Right lobe of liver (tissue), 4 donors: Measurements from ENCODE around the gene NNT.

Experiments
- POLR2A ChIP-seq: fragments of 450-650 bp; IDR thresholded peaks from one replicate; pipeline ENCODE4 v1.6.1; 2017; ENCODE audit warnings: antibody characterized with exemption, mild to moderate bottlenecking
- TF ChIP-seq, protein P1 (sequence below), 4 donors: fragments of 200-600 bp in 3 of 4; fragments of 450-650 bp in 1 of 4; IDR thresholded peaks; one replicate each; pipeline versions ENCODE4 v1.5.1 to v1.8.0; 2016 to 2022; ENCODE audit warnings: antibody characterized with exemption in 4 of 4, mild to moderate bottlenecking in 2 of 4
- donor health status: DM: no; HTN: no; CAD: no.
- donor health status: DM: no; HTN: no; CAD: no.
- donor health status: DM: no; HTN: yes; CAD: no.

DNA sequence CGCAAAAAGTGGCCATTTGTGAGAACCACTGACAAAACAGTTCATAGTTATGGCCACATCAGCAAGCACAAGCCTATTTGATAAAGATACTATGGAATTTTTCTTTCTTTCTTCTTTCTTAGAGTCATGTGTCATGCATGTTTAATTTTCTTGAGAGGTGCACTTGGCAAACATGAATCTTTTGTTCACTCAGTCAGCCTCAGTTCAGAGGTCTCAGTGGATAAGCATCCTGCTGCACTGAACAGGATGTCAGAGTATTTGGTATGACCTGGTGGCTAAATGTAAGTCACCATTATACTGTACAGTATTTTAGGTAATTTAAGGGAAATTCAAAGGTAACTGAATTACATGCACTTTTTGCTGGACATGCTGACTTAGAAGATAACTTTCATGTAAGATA is 5.4 kb downstream of the NNT start:
- TF ChIP-seq, protein P1, sequence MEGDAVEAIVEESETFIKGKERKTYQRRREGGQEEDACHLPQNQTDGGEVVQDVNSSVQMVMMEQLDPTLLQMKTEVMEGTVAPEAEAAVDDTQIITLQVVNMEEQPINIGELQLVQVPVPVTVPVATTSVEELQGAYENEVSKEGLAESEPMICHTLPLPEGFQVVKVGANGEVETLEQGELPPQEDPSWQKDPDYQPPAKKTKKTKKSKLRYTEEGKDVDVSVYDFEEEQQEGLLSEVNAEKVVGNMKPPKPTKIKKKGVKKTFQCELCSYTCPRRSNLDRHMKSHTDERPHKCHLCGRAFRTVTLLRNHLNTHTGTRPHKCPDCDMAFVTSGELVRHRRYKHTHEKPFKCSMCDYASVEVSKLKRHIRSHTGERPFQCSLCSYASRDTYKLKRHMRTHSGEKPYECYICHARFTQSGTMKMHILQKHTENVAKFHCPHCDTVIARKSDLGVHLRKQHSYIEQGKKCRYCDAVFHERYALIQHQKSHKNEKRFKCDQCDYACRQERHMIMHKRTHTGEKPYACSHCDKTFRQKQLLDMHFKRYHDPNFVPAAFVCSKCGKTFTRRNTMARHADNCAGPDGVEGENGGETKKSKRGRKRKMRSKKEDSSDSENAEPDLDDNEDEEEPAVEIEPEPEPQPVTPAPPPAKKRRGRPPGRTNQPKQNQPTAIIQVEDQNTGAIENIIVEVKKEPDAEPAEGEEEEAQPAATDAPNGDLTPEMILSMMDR (IDR thresholded peaks at IDR 0.05): no peak
- TF ChIP-seq POLR2A: no peak
